H9 (cell line): ENCODE measurements around the gene CLPTM1L. TPM values are rescaled to one million over a fixed set of nuclear protein-coding genes. Genes with fewer than 3 reads are reported as not detected.

ENCODE experiments used
- DNase-seq: peaks from one replicate; pipeline ENCODE4 v3.0.0-alpha.2; 2017
- H2AFZ ChIP-seq: one replicate; pipeline ENCODE4 v1.6.1; 2013; ENCODE audit warnings: mild to moderate bottlenecking, low read length, control low read depth, moderate library complexity
- H2AK5ac ChIP-seq: 2 replicates; pipeline ENCODE4 v1.6.1; 2013; ENCODE audit warnings: low read length, control low read depth, mixed read lengths; ENCODE audit not compliant: insufficient read length
- H2BK120ac ChIP-seq: one replicate; pipeline ENCODE4 v1.6.1; 2013; ENCODE audit warnings: low read depth, mild to moderate bottlenecking, low read length, control low read depth, inconsistent platforms; ENCODE audit not compliant: poor library complexity, severe bottlenecking
- H2BK12ac ChIP-seq: 2 replicates; pipeline ENCODE4 v1.6.1; 2013; ENCODE audit warnings: low read length, control low read depth, mixed read lengths, low read depth; ENCODE audit not compliant: insufficient read length
- H2BK15ac ChIP-seq: 2 replicates; pipeline ENCODE4 v1.6.1; 2013; ENCODE audit warnings: low read depth, low read length, control low read depth
- H2BK20ac ChIP-seq: one replicate; pipeline ENCODE4 v1.6.1; 2013; ENCODE audit warnings: low read depth, mild to moderate bottlenecking, low read length, control low read depth, inconsistent platforms; ENCODE audit not compliant: poor library complexity, severe bottlenecking
- H2BK5ac ChIP-seq: 2 replicates; pipeline ENCODE4 v1.6.1; 2013; ENCODE audit warnings: low read length, control low read depth, mixed read lengths; ENCODE audit not compliant: insufficient read length
- H3K14ac ChIP-seq: 2 replicates; pipeline ENCODE4 v1.6.1; 2013; ENCODE audit warnings: low read length, control low read depth; ENCODE audit not compliant: insufficient read depth
- H3K18ac ChIP-seq: 2 replicates; pipeline ENCODE4 v1.6.1; 2013; ENCODE audit warnings: low read depth, mild to moderate bottlenecking, mixed read lengths, low read length, control low read depth; ENCODE audit not compliant: insufficient read length
- H3K23ac ChIP-seq: 2 replicates; pipeline ENCODE4 v1.6.1; 2013; ENCODE audit warnings: low read length, control low read depth, mixed read lengths, low read depth; ENCODE audit not compliant: insufficient read length
- H3K23me2 ChIP-seq: 2 replicates; pipeline ENCODE4 v1.6.1; 2013; ENCODE audit warnings: low read depth, mild to moderate bottlenecking, mixed read lengths, low read length, control low read depth; ENCODE audit not compliant: insufficient read length, poor library complexity, severe bottlenecking
- H3K27ac ChIP-seq: 2 replicates; pipeline ENCODE4 v1.5.1; 2013; ENCODE audit warnings: low read length, control low read depth, mixed read lengths, low read depth; ENCODE audit not compliant: insufficient read length
- H3K27me3 ChIP-seq: 2 replicates; pipeline ENCODE4 v1.6.1; 2013; ENCODE audit warnings: low read length, control low read depth, inconsistent platforms; ENCODE audit not compliant: insufficient read depth
- H3K4ac ChIP-seq: 2 replicates; pipeline ENCODE4 v1.6.1; 2013; ENCODE audit warnings: low read depth, mild to moderate bottlenecking, control low read depth, inconsistent platforms, low read length, moderate library complexity
- H3K4me1 ChIP-seq: 2 replicates; pipeline ENCODE4 v1.6.1; 2013; ENCODE audit warnings: low read length, control low read depth, inconsistent platforms; ENCODE audit not compliant: insufficient read depth
- H3K4me2 ChIP-seq: 2 replicates; pipeline ENCODE4 v1.6.1; 2013; ENCODE audit warnings: low read length, control low read depth, mixed read lengths; ENCODE audit not compliant: insufficient read length, insufficient read depth
- H3K56ac ChIP-seq: 2 replicates; pipeline ENCODE4 v1.6.1; 2013; ENCODE audit warnings: low read depth, mild to moderate bottlenecking, mixed read lengths, low read length, control low read depth; ENCODE audit not compliant: insufficient read length
- H3K79me1 ChIP-seq: 2 replicates; pipeline ENCODE4 v1.6.1; 2013; ENCODE audit warnings: low read depth, mild to moderate bottlenecking, moderate library complexity, low read length, control low read depth, inconsistent platforms; ENCODE audit not compliant: insufficient read depth, poor library complexity, severe bottlenecking
- H3K79me2 ChIP-seq: 2 replicates; pipeline ENCODE4 v1.6.1; 2013; ENCODE audit warnings: low read length, control low read depth, inconsistent platforms; ENCODE audit not compliant: insufficient read depth
- H3K9ac ChIP-seq: 2 replicates; pipeline ENCODE4 v1.6.1; 2013; ENCODE audit warnings: low read length, control low read depth, mixed read lengths; ENCODE audit not compliant: insufficient read length; ENCODE audit errors: extremely low read depth
- H3K9me3 ChIP-seq: one replicate; pipeline ENCODE4 v1.6.1; 2013; ENCODE audit warnings: low read depth, low read length, inconsistent platforms; ENCODE audit not compliant: control insufficient read depth
- H3T11ph ChIP-seq: one replicate; pipeline ENCODE4 v1.6.1; 2013; ENCODE audit warnings: mild to moderate bottlenecking, low read length, control low read depth, inconsistent platforms
- H4K20me1 ChIP-seq: one replicate; pipeline ENCODE4 v1.6.1; 2013; ENCODE audit not compliant: control insufficient read depth, insufficient read length, insufficient read depth
- H4K5ac ChIP-seq: 2 replicates; pipeline ENCODE4 v1.6.1; 2013; ENCODE audit warnings: low read depth, mild to moderate bottlenecking, mixed read lengths, low read length, control low read depth; ENCODE audit not compliant: insufficient read length
- H4K8ac ChIP-seq: replicated peaks from 2 replicates; pipeline ENCODE4 v1.6.1; 2013; ENCODE audit warnings: low read length, control low read depth, mixed read lengths, low read depth; ENCODE audit not compliant: insufficient read length
- H4K91ac ChIP-seq: 2 replicates; pipeline ENCODE4 v1.6.1; 2013; ENCODE audit warnings: low read depth, mild to moderate bottlenecking, moderate library complexity, mixed read lengths, low read length, control low read depth; ENCODE audit not compliant: insufficient read length
- H3K27ac Mint-ChIP-seq, 3 experiments: 2 replicates in 2 of 3; 3 replicates in 1 of 3; pipeline ENCODE4 v1.8.0; 2020 to 2021; ENCODE audit warnings: mixed read lengths in 3 of 3, mild to moderate bottlenecking in 1 of 3, moderate library complexity in 1 of 3
- H3K27me3 Mint-ChIP-seq: 2 replicates; pipeline ENCODE4 v1.8.0; 2021; ENCODE audit warnings: low read depth, mild to moderate bottlenecking, moderate library complexity, mixed read lengths
- H3K36me3 Mint-ChIP-seq, 3 experiments: 2 replicates in 2 of 3; 3 replicates in 1 of 3; pipeline ENCODE4 v1.8.0; 2020 to 2021; ENCODE audit warnings: low read depth in 3 of 3, mixed read lengths in 3 of 3; ENCODE audit not compliant: insufficient read depth in 1 of 3
- H3K4me1 Mint-ChIP-seq, 2 experiments: 2 replicates each; pipeline ENCODE4 v1.8.0; 2020; ENCODE audit warnings: mixed read lengths in 2 of 2
- H3K4me3 Mint-ChIP-seq, 2 experiments: 2 replicates in 1 of 2; 3 replicates in 1 of 2; pipeline ENCODE4 v1.8.0; 2020 to 2021; ENCODE audit warnings: mild to moderate bottlenecking in 2 of 2, mixed read lengths in 2 of 2, moderate library complexity in 1 of 2
- H3K9me3 Mint-ChIP-seq, 2 experiments: 2 replicates in 1 of 2; 3 replicates in 1 of 2; pipeline ENCODE4 v1.8.0; 2020; ENCODE audit warnings: mild to moderate bottlenecking in 2 of 2, mixed read lengths in 2 of 2, moderate library complexity in 1 of 2
- WGBS: extraction: QIAGEN DNeasy Blood & Tissue Kit; methylation state at CpG from one replicate; pipeline ENCODE4 v1.1.7; 2013; ENCODE audit warnings: missing lambda C conversion rate, low lambda C conversion rate, mixed read lengths; ENCODE audit not compliant: insufficient read length; ENCODE audit errors: extremely low coverage; 5-methylcytosine and 5-hydroxymethylcytosine counted together
- total RNA-seq: library from RNA; stranded (reverse); gene quantifications from 2 replicates; pipeline ENCODE4 v1.2.1, GENCODE V29; 2021
- TF ChIP-seq, protein P1 (sequence below): fragments of 200-600 bp; sonication (generic); conservative IDR thresholded peaks from 3 replicates; pipeline ENCODE4 v1.8.0; 2021; ENCODE audit warnings: antibody characterized with exemption, mild to moderate bottlenecking

CLPTM1L gene
- total RNA-seq, 1 experiment from 2014 or later: 108 TPM

DNA sequence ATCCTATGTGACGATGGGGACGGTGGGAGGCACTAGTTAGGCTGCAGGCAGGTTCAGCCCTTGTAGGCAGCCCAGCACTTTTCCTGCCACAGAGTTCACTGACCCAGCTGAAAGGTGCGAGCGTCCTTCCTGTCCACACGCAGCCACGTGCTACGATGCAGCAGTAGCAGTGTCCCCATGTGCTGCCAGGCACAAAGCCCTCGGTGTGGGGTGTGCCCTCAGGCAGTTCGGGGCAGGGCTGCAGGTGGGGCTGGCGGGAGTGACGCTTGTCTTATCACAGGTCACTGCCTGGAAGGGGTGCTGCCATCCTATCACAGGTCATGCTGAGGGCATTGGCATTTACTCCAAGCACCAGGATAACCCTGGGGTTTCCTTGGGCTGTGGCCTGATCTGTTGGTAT lies 46.8 kb upstream of the CLPTM1L start:
- no peak overlapping the region for H3K18ac ChIP-seq
- H4K8ac ChIP-seq: no peak overlapping the region
- H2AFZ ChIP-seq: no peak overlapping the region
- no peaks in the 10 kb centered on the region for H3K79me2 ChIP-seq
- H3K27ac ChIP-seq: no peak overlapping the region
- WGBS: no CpG with 5 or more reads among the region's 11 CpGs
- peaks cover 11 to 14% of the 10 kb centered on the region in 2 experiments for H3K4me1 Mint-ChIP-seq
- H2BK120ac ChIP-seq: no peak overlapping the region
- no peak overlapping the region for H3K9ac ChIP-seq
- no peaks in the 10 kb centered on the region for H3K79me1 ChIP-seq
- H4K5ac ChIP-seq: no peak overlapping the region
- H3K4ac ChIP-seq: no peak overlapping the region
- no peaks in the 10 kb centered on the region for H3K9me3 Mint-ChIP-seq
- H3K14ac ChIP-seq: no peak overlapping the region
- H3K36me3 Mint-ChIP-seq: no peaks in the 10 kb centered on the region
- H3K23me2 ChIP-seq: no peaks in the 10 kb centered on the region
- no peak overlapping the region for H2BK5ac ChIP-seq
- H2AK5ac ChIP-seq: no peak overlapping the region
- H3K4me1 ChIP-seq: no peaks in the 10 kb centered on the region
- H3K9me3 ChIP-seq: no peaks in the 10 kb centered on the region
- no peak overlapping the region for H2BK15ac ChIP-seq
- H3K4me3 Mint-ChIP-seq: no peak overlapping the region
- no peak overlapping the region for H3K4me2 ChIP-seq
- TF ChIP-seq, protein P1, sequence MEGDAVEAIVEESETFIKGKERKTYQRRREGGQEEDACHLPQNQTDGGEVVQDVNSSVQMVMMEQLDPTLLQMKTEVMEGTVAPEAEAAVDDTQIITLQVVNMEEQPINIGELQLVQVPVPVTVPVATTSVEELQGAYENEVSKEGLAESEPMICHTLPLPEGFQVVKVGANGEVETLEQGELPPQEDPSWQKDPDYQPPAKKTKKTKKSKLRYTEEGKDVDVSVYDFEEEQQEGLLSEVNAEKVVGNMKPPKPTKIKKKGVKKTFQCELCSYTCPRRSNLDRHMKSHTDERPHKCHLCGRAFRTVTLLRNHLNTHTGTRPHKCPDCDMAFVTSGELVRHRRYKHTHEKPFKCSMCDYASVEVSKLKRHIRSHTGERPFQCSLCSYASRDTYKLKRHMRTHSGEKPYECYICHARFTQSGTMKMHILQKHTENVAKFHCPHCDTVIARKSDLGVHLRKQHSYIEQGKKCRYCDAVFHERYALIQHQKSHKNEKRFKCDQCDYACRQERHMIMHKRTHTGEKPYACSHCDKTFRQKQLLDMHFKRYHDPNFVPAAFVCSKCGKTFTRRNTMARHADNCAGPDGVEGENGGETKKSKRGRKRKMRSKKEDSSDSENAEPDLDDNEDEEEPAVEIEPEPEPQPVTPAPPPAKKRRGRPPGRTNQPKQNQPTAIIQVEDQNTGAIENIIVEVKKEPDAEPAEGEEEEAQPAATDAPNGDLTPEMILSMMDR: no peak
- no peak overlapping the region for H3K23ac ChIP-seq
- peaks cover under 1% of the 10 kb centered on the region; the same call in 1 of the 2 replicates for H3K27me3 ChIP-seq
- no peak overlapping the region for H3T11ph ChIP-seq
- peaks cover 63% of the 10 kb centered on the region for H3K27me3 Mint-ChIP-seq
- no peak overlapping the region for H2BK20ac ChIP-seq
- no peak for DNase-seq
- H4K20me1 ChIP-seq: peaks cover 3% of the 10 kb centered on the region
- H2BK12ac ChIP-seq: no peak overlapping the region
- no peak overlapping the region for H4K91ac ChIP-seq
- no peak overlapping the region for H3K56ac ChIP-seq
- H3K27ac Mint-ChIP-seq: no peak overlapping the region
